ENCODE measurements around the gene RAB13.
A peak's percentile ranks its signal among the peaks of the same experiment; 100 is the strongest.
"Not testable (repeated sequence)": the region's sequence is repeated elsewhere in the genome, so short reads cannot be mapped to it uniquely, and the experiment has no call there.

Gene RAB13

DNA sequence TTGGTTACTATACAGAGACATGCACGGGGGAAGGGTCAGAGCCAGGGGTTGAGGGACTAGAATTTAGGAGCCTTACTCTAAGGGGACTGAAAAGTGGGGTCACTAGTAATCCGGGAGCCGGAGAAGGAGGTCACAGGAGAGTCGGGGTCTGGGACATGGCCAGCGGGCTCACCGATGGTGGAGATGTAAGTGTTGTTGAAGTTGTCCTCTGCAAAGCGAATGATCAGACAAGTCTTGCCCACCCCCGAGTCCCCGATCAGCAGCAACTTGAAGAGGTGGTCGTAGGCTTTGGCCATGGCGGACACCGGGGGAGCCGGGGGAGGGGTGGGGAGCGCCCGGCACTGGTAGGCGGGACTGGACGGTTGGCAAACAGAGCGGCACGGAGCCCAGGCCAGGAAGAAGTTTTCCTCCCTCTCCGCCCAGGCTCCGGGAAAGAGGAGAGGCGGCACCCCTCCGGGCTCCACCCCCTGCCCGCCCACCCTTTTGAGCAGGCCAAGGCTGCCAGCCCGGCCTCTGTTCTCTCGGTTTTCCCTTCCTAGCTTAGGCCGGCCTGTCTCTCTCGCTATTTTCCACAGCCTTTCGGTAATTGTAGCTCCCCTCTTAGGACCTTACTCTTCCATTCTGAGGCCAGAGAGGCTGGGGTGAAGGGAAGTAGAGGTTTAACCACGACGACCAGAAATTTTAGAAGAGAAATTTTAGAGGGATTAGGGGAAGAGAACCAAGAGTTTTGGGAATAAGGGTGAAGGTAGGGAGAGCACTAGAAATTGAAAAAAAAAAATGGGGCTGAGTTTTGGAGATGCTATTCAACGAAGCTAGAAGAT is at the start of gene RAB13:
Gene RAB13, minus strand, starts transcription at position 399 of the 821 bp plus-strand sequence. Its CDS starts 103 bp downstream, at position 296.
- FAIRE-seq: no peak

DNA sequence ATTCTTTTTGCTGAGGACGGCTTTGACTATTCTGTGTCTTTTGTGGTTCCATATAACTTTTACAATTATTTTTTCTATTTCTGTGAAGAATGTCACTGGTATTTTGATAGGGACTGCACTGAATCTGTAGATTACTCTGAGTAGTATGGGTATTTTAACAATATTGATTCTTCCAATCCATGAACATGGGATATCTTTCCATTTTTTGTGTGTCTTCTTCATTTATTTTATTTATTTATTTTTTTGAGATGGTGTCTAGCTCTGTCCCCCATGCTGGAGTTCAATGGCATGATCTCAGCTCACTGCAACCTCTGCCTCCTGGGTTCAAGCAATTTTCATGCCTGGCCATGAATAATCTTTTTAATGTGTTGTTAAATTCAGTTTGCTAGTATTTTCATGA is 47.6 kb upstream of the RAB13 start:
- not testable (repeated sequence) for FAIRE-seq

DNA sequence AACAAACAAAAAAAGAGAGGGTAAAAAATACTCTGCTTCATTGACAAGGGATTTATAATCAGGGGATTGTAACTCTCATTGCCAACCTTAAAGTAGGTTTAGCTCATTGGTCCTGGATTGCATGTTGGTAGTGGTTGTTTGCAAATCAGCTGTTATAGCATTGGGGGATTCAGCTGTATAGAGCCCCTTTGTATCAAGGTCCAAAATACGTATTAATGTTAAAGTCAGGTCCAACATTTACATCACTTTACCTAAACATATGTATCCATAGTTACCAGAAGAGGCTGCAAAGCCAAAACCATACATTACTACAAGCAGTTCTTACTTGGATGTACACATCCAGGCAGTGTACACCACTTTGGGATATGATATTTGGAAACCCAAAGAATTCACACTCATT is 33.8 kb upstream of the RAB13 start:
- FAIRE-seq: no peak

DNA sequence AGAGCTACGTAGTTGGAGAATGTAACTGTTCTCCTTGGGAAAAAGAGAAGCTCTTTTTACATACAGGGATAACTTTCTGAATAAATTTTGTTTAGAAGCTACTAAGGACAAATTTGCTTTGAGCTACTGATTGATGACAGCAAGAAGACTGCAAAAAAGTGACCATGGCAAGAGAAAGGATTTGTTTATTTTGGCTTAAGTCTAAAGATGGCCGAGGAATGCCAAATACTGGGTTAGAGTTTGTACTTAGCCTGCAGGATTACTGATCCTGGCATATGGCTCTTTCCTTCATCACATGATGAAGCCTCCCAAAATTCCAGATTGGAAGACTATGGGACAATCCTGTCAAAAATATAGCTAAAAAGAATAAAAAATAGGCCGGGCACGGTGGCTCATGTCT is 33.1 kb upstream of the RAB13 start:
- no peak for FAIRE-seq

DNA sequence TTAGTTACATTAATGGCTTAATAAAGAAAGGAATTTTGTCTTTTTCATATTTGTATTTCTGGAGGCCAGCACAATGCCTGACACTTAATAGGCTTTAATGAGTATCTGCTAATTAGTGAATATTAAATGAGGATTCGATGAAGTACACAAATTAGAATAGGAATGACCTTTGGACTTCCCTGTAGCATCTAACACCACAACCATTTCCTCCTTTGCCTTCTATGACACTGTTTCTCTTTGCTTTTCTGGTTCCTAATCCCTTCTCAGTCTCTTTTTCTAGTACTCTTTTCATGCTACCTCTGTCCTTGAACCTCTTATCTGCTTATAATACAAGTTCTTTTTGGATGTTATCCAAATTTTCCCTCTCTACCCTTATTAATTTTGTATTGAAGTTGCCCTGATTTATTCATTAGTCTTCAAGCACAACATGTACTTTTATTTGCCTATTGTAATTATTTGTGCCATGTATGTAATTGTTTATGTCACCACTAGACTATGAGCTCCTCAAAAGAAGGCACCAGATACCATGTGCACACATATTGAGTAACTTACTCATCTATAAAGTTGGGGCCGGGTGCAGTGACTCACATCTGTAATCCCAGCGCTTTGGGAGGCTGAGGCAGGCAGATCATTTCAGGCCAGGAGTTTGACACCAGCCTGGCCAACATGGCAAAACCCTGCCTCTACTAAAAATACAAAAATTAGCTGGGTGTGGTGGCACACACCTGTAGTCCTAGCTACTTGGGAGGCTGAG is 28.2 kb upstream of the RAB13 start:
- FAIRE-seq: no peak

DNA sequence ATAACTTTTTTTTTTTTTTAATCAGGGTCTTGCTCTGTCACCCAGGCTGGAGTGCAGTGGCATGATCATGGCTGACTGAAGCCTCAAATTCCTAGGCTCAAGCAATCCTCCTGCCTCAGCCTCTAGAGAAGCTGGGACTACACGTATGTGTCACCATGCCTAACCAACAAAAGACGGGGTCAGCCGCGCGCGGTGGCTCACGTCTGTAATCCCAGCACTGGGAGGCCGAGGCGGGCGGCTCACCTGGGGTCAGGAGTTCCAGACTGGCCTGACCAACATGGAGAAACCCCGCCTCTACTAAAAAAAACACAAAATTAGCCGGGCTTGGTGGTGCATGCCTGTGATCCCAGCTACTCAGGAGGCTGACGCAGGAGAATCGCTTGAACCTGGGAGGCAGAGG is 26.4 kb upstream of the RAB13 start:
- not testable (repeated sequence) for FAIRE-seq

DNA sequence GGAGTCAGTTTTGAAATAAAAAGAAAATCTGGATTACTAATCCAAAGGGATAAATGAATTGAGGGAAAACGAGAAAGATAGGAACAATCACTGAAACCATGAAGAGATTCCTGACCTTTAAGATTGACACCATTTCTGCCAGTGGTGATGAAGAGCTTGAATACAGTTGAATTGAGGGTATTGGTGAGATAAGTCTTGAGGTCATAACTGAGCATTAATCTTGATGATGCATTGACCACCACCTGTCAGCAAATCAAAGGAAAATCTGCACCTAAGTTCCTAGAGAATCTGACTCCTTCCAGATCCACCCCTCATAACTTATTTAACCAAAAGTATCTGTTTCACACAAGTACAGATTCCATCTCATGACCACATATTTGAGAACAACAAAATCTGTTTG is 26.0 kb upstream of the RAB13 start:
- no peak for FAIRE-seq

DNA sequence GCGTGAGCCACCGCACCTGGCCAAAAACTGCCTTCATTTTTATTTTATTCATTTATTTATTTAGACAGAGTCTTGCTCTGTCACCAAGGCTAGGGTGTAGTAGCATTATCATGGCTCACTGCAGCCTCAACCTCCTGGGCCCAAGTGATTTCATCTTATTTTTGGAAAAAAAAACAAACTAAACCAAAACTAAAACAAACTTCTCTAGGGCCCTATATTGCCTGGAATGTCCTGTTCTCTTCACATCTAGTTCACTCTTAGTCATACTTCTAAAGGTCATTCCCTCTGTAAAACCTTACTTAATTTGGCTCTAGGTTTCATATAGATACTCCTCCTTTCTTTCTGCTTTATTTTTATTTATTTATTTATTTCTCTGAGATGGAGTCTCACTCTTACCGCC is 20.0 kb upstream of the RAB13 start:
- no peak for FAIRE-seq

DNA sequence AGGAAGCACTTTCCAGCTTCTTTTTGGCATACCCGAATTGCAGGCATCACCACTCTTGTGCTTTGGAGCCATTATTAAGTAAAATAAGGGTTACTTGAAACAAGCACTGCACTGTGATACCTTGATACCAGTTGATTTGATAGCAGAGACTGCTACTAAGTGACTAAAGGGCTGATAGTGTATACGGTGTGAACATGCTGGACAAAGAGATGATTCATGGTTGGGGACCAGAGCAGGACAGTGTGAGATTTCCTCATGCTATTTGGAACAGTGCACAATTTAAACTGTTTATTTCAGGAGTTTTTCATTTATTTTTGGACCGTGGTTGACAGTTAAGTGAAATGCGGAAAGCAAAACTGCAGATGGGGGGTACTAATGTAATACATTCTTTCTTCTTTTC is 14.3 kb upstream of the RAB13 start:
- FAIRE-seq: no peak

DNA sequence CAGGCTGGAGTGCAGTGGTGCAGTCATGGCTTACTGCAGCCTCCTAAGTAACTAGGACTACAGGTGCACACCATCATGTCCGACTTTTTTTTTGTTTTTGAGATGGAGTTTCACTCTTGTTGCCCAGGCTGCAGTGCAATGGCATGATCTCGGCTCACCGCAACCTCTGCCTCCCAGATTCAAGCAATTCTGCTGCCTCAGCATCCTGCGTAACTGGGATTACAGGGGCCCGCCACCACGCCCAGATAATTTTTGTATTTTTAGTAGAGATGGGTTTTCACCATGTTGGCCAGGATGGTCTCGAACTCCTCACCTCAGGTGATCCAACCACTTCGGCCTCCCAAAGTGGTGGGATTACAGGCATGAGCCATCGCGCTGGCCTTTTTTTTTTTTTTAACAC is 10.7 kb upstream of the RAB13 start:
- not testable (repeated sequence) for FAIRE-seq

DNA sequence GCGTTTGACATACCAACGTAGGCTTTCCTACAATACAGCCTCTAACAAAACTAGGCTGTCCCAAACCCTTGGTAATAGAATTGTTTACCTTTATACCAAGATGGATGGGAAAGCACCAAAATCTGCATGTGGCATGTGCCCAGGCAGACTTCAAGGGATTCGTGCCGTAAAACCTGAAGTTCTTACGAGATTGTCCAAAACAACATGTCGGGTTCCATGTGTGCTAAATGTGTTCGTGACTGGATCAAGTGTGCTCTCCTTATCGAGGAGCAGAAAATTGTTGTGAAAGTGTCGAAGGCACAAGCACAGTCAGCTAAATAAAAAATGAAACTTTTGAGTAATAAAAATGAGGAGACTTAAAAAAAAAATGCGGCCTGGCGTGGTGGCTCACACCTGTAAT is 9.5 kb upstream of the RAB13 start:
- FAIRE-seq: no peak

DNA sequence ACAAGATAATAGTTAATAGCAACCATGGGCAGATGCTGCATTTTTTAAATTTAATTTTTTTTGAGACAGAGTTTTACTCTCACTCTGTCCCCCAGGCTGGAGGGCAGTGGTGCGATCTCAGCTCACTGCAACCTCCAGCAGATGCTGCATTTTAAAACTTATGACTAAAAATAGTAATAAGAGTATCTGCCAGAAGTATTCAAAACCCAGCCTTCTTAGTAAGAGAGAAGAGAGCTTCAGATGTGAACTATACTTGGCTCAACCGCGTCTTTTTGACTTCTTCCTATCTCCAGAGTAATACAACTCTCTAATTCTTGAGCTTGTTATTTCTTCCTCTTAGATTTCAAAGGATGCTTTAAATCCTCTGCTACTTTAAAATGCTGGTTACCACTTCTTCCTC is 9.1 kb upstream of the RAB13 start:
- FAIRE-seq: peak; percentile 49

DNA sequence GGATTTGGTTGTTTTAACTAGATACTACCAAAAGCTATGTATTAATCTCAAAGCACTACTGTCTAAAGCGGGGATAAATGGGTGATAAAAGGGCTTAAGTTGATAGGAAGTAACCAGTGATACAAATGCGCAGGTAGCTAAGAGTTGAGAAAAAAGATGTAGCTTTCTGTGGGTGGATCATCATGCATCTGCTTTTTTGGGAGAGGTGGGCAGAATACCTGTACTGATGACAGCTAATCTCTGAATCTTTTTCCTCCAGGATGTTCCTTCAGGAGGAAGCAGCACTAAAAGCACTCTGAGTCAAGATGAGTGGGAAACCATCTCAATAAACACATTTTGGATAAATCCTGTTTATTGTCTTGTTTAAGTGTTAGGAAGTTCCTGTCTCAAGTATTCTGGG is 5.7 kb upstream of the RAB13 start:
- FAIRE-seq: no peak

DNA sequence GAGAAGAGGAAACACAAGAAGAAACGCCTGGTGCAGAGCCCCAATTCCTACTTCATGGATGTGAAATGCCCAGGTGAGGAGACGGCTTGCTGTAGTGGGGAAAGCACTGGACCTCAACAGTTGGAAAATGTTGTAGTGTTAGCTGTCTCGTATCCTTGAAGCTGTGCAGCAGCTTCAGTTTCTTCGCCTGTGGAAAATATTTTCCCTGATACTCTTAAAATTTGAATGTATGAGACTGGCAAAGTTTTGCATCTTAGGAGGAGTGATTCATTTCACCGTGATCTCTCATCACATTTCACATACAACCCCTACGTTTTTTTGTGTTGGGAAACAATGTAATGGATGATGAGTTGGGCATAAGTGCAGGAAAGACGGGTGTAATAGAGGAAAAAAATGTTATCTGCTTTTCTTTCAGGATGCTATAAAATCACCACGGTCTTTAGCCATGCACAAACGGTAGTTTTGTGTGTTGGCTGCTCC is 5.1 kb upstream of the RAB13 start:
- no peak for FAIRE-seq

DNA sequence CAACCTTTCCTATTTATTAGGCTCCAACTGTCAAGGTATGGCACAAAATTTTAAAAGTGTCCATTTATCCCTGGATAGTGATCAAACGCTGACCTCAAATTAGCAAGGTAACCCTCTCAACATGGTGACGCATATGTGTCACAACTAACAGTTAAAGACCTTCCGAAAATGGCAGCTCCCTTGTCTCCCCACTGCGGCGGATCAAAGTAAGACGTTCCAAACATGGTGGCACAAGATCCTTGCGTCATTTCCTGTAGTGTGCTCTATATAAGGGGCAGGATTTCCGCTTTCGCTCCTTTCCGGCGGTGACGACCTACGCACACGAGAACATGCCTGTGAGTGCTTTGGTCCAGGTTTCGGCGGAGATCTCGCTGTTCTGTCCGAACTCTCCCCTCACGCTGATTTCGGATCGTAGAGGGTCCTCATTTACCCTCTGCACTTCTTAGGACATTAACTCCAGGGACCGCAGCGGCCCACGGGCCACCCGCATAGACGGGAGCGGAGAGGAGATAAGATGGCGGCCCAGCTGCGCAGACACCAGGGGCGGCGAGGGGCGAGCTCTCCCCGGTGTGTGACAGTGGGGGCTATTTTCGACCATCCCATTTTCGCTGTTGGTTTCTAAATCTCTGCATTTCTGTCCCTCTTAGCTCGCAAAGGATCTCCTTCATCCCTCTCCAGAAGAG is 4.5 kb upstream of the RAB13 start, which contains the start of gene RPS27:
Gene RPS27, plus strand, starts transcription at position 295 of the 683 bp plus-strand sequence. Its CDS starts 35 bp downstream, at position 330.
- FAIRE-seq: peak; percentile 98

DNA sequence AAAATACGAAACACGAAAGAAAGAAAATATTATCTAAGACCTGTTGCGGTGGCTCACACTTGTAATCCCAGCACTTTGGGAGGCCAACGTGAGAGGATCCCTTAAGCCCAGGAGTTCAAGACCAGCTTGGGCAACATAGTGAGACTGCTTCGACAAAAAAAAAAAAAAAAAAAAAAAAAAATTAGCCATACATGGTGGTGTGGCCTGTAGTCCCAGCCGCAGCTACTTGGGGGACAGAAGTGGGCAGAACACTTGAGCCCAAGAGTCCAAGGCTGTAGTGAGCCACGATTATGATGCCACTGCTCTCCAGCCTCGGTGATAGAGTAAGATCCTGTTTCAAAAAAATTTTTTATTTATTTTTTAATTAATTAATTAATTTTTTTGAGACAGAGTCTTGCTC is 1.5 kb upstream of the RAB13 start:
- FAIRE-seq: no peak

DNA sequence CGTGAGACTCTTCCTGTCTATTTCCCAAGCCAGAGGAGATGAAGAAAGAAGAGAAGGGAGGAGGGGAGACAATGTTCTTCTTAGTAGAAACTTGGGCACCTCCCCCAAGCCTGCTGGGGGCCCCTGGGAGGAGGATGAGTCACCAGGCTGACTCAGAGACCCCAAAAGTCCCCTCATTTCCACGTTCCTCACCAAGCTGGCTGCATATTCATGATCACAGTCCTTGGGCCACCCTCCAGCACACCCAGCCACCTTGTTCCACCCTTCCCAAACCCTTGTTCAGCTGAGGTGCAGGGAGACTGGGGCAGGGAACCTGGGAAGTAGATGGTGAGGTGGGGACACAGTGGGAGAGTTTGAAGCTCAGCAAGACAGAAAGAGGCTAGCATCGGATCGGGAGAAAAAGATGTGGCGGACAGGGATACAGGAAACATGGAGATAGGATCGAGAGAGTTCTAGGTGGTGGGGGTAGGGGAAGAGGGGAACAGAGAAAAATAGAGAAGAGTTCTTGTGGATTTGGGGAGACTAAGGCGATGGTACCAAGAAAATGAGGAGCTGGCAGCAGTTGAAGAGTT is 712 bp downstream of the RAB13 start:
- no peak for FAIRE-seq

DNA sequence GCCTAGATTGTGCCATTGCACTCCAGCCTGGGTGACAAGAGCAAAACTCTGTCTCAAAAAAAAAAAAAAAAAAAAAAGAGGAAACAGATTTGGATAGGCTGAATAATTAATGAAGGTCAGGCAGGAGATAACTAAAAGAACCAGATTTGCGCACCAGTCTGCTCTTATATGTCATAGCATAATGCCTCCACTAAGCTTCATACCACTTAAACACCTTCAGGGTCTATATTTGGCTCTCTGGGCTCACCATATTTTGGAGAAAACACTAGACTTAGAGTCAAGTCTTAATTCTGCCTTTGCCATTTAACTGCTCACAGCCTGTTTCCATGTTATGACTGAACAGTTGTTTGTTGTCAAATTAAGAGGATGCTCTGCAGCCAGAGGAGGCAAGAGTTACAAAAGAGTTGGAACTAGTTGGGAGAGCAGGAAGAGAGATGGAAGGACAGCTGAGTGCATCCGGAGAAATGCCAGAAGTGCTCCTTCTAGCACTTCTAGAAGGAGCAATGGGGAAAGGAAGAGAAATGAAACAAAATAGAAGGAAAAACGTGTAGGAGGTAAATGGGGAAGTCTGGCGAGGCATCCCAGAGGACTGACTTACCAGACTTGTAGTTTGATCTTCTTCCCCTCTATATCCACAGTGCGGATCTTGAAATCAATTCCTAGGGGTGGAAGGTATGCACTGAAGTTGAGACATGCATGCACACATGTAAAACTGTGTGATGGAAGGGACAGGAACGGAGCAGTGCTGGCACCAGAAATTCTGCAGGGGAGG is 1.8 kb downstream of the RAB13 start:
- no peak for FAIRE-seq

DNA sequence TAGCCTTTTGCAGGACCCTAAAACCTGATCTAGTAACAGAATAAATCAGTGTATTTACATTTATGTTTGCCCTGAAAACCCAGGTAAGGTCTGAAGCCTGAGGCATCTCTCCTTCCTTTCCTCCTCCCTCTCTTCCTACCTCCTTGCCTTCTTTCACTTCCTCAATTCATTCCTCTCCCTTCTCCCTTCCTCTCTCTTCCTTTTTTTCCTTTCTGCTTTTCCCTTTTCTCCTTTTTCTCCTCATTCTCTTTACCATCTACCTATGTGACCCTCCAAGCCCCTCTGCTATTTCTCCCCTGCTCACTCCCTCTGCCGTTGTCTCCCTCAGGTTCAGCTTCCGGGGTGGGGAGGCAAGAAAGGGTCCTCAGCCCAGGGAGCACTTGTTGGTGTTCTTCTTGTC is 4.4 kb downstream of the RAB13 start:
- FAIRE-seq: not testable (repeated sequence)

DNA sequence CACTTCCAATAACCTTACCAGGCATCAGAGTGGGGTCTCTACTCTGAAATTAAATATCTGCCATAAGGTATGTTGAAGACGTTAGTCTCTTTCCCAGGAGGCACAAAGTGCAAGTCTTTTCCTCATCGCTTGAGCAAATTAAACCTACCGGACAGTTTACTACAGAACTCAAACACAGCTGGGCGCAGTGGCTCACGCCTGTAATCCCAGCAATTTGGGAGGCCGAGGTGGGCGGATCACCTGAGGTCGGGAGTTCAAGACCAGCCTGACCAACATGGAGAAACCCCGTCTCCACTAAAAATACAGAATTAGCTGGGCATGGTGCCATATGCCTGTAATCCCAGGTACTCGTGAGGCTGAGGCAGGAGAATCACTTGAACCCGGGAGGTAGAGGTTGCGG is 7.0 kb downstream of the RAB13 start:
- not testable (repeated sequence) for FAIRE-seq

DNA sequence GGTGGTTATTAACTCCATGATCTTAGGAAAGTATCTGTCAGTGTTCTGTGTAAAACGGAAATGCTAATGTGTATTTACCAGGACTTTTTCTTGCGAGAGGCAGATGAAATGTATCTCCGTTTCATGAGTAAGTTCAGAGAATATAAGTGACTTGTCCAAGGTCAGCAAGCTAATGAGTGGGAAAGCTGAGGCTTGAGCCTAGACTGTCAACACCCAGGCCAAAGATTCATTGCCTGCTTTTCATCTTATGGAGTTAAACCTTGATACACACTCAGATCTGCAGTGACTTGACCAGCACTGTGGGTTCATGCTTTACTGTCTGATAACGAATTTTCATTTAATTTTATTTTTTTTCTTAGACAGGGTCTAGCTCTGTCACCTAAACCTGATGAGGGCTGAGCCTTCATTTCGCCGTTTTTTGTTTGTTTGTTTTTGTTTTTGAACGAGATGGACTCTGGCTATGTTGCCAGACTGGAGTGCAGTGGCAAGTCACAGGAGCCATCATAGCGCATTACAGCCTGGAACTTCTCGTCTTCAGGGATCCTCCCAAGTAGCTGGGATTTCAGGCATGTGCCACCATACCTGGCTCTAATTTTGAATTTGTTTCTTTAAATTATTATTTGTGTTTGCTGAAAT is 7.7 kb downstream of the RAB13 start:
- no peak for FAIRE-seq

Measured in TTC549 (cell line).